HG02763 (cell line): ENCODE measurements around the gene IFNL1.
A peak's percentile ranks its signal among the peaks of the same experiment; 100 is the strongest.
"Not testable (repeated sequence)": the region's sequence is repeated elsewhere in the genome, so short reads cannot be mapped to it uniquely, and the experiment has no call there.

Experiments
- ATAC-seq: cut with Tn5 transposase; IDR thresholded peaks from one replicate; pipeline ENCODE4 v1.9.1; 2021; ENCODE audit warnings: mild to moderate bottlenecking, moderate library complexity; ENCODE audit not compliant: unreplicated experiment

Gene IFNL1

GRCh38 chr19:39328046-39328705, 32.0 kb downstream of the IFNL1 start:
- no peak for ATAC-seq

- no peak for ATAC-seq
Observed at GRCh38 chr19:39329948-39330347, 33.7 kb downstream of the IFNL1 start.

- no peak for ATAC-seq
Observed at GRCh38 chr19:39332293-39332692, 36.1 kb downstream of the IFNL1 start.

- not testable (repeated sequence) for ATAC-seq
Observed at GRCh38 chr19:39332738-39333137, 36.5 kb downstream of the IFNL1 start.

GRCh38 chr19:39333507-39333906, 37.3 kb downstream of the IFNL1 start:
- ATAC-seq, result no peak

- no peak for ATAC-seq
Observed at GRCh38 chr19:39334444-39334976, 38.3 kb downstream of the IFNL1 start.

GRCh38 chr19:39335168-39335548, 39.0 kb downstream of the IFNL1 start:
- no peak for ATAC-seq

- no peak for ATAC-seq
Observed at GRCh38 chr19:39336483-39336882, 40.3 kb downstream of the IFNL1 start.

GRCh38 chr19:39339674-39340073, 43.5 kb downstream of the IFNL1 start:
- no peak for ATAC-seq

GRCh38 chr19:39340156-39340555, 43.9 kb downstream of the IFNL1 start:
- ATAC-seq, result not testable (repeated sequence)

- no peak for ATAC-seq
Observed at GRCh38 chr19:39341129-39341718, 45.0 kb downstream of the IFNL1 start.

GRCh38 chr19:39341719-39342604, 45.8 kb downstream of the IFNL1 start, which contains the start of gene SAMD4B:
SAMD4B (plus strand) TSS chr19:39342421; CDS start chr19:39356894, 14,473 bp downstream.
- ATAC-seq, result peak; percentile 90

GRCh38 chr19:39342647-39343305, 46.6 kb downstream of the IFNL1 start:
- ATAC-seq, result no peak

- ATAC-seq, result no peak
Observed at GRCh38 chr19:39345956-39346355, 49.7 kb downstream of the IFNL1 start.

GRCh38 chr19:39347332-39348164, 51.3 kb downstream of the IFNL1 start:
- no peak for ATAC-seq
